H54 (cell line): ENCODE measurements around the gene CNTRL.
"Not testable (repeated sequence)": the region's sequence is repeated elsewhere in the genome, so short reads cannot be mapped to it uniquely, and the experiment has no call there.

Experiments used
- DNase-seq: peaks from one replicate; pipeline ENCODE4 v3.0.0; 2011; ENCODE audit warnings: low spot score, mixed read lengths; ENCODE audit not compliant: insufficient read length
- FAIRE-seq: peaks from 3 replicates; lab custom pipeline; 2011; peaks lifted over from hg19 to GRCh38; lab: Jason Lieb, UNC
- POLR2A ChIP-seq: IDR thresholded peaks from 2 replicates; pipeline ENCODE4 v1.6.1; 2011; ENCODE audit warnings: low read depth, mild to moderate bottlenecking, low read length

CNTRL gene

DNA sequence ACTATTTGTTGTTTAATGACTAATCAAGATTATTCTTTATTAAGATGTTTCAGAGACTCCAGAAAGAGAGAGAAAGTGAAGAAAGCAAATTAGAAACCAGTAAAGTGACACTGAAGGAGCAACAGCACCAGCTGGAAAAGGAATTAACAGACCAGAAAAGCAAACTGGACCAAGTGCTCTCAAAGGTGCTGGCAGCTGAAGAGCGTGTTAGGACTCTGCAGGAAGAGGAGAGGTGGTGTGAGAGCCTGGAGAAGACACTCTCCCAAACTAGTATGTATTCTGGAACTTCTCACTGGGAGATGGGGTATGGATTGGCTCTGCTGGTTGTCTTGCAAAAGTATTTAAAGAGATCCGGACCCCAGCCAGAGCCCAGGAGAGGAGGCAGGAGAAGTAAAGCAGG lies 93.3 kb downstream of the CNTRL start:
- no peak for DNase-seq
- no peak for FAIRE-seq
- TF ChIP-seq POLR2A = no peak

DNA sequence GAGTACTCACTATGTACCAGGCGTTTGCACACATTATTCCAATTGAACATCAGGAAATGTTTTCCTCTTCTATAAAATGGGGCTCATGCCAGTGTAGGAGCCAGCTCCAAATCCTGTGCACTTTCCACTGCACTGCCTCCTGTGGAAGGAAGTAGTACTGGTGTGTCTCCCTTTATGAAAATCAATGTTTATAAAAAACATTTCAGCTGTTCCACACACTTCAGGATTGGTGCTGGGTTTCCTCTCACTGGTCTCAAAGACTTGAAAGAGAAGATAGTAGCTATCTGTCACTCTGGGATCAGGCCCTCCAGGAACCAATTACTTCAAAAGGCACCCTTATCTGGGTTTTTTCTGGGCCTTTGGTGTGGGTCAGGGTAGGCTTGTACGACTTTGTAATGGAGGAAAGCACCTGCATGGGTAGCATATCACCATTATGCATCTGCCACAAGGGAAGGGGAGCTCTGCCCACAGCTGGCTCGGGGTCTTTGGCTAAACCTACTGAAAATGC lies 94.4 kb downstream of the CNTRL start:
- no peak for TF ChIP-seq POLR2A
- peak; percentile 90 for FAIRE-seq
- peak; percentile 33 for DNase-seq

DNA sequence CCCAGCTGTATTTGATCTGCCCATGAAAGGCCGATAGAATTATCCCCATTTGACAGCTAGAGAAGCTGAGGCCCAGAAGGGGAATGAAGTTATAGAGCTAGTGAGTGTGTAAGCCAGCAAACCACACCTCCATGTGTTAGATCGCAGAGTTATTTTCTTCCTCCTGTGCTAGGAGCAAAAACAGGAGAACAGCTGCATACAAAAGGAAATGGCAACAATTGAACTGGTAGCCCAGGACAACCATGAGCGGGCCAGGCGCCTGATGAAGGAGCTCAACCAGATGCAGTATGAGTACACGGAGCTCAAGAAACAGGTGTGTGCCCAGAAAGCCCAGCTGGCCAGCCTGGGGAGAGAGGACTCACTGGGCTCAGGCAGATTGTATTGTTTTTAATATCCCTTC lies 96.5 kb downstream of the CNTRL start:
- no peak for FAIRE-seq
- no peak for DNase-seq
- TF ChIP-seq POLR2A = no peak

DNA sequence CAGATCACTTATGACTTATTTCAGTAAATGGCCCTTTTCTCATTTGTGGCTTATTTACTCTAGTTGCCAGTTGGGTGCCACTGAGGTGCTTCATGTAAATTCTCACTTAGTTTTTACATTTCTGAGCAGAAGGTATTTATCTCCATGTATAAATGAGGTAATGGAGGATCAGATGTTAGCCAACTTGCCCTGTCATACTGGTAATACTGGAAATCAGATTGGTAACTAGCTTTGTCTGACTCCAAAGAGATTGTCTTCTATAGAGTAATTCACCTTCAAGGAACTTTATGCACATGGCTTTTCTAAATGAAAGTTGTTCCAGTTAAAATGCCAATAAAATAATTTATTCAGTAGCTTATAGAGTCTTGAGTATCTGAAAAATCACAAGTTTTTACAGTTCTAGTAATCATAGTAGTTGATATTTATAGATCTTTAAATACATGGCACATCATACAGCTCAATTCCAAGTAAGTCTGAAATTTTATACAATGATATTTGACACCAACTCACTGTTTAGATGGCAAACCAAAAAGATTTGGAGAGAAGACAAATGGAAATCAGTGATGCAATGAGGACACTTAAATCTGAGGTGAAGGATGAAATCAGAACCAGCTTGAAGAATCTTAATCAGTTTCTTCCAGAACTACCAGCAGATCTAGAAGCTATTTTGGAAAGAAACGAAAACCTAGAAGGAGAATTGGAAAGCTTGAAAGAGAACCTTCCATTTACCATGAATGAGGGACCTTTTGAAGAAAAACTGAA lies 98.2 kb downstream of the CNTRL start:
- peak; percentile 43 for FAIRE-seq
- TF ChIP-seq POLR2A = no peak
- DNase-seq = no peak

DNA sequence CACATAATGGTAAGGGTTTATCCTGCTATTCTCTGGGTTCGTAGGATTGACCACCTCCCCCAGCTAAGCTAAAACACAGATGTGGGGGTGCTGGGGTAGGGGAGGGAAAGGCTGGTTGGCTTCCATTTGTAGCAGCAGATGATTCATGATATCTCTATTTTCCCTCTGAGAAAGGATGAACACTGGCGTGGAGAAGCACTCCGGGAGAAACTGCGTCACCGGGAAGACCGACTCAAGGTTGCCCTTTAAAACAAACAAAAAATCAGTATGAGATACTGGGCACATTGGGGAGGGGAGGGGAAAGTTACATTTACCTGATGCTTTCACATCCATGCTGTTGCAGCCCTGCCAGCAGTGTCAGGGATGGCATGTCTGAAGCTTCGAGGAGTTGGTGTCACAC lies 98.7 kb downstream of the CNTRL start:
- FAIRE-seq (no peak), DNase-seq (no peak)
- no peak for TF ChIP-seq POLR2A

DNA sequence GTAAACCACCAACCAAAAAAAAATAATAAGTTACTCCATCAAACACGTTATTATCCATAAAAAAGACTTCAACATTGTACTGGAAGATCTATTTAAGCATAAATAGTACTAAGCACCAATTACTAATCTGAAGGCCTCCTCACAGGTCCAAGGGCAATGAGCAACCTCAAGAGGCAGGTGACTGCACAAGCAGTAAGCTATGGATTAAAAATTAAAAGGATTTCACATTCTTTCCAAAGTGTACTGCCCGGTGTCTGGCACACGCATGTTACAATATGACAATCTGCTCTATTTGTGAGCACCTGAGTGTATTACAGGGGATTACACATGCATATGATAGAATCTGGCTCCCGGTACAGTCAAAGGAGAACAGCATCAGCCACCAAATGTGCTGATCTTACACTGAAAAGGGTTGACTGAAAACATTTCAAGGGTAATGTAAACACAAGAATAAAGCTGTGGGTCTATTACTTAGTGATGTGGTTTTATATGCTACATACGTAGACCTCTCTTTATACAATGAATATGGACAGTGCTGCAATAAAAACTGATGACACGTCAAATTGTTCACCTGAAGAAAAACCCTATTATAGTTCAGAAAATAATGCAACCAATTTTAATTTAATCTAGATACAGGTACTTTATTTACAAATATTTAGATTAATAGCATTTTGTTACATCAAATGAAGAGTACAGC lies 104.1 kb downstream of the CNTRL start:
- no peak for TF ChIP-seq POLR2A
- FAIRE-seq = peak; percentile 93
- no peak for DNase-seq

DNA sequence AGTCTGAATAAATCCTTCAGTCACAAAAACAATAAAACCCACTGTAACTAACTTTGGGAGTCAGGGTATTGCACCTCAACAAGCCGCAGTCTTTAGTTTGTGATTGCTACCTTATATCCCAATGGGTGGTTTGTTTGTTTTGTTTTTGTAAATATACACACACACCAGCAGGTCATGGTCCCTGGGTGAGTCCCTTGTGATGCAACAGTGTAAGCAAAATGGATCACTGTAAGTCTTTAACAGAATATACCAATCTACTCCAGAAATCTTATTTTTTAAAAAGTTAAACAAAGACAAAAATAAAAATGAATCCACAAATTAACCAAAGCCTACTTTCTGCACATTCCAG lies 104.6 kb downstream of the CNTRL start:
- not testable (repeated sequence) for DNase-seq, FAIRE-seq

DNA sequence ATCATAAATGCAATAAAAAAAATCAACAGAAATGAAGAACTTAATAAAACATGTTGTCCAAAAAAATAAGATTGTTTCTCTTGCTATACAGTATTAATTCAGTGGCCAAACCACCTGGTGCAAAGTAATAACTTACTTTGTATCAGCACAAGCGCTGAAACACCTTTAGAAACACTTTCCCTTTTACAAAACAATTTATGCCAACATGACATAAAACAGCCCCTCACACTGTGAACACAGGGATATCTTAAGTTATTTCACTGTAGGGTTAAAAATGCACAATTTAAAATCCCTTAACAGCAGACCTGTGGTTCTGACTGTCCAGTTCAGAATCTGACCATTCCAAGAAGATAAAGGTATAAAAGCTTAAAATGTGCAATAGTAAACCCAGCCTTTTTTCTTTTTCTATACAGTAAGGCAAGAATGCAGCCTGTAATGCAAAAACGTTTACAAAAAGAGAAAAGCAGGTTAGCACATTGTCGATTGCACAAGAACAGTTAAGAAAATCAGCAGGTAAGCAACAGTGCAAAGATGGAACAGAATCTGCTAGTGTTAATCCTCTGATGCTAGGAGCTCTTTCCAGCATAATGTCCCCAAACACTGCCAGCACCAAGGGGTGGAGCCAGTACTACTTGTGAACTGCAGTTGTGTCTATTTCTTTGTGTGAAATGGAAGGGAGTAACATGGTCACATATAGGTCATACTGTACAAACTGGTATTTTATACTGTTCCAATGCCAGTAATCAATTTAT lies 105.4 kb downstream of the CNTRL start:
- TF ChIP-seq POLR2A = no peak
- FAIRE-seq = no peak
- no peak for DNase-seq

DNA sequence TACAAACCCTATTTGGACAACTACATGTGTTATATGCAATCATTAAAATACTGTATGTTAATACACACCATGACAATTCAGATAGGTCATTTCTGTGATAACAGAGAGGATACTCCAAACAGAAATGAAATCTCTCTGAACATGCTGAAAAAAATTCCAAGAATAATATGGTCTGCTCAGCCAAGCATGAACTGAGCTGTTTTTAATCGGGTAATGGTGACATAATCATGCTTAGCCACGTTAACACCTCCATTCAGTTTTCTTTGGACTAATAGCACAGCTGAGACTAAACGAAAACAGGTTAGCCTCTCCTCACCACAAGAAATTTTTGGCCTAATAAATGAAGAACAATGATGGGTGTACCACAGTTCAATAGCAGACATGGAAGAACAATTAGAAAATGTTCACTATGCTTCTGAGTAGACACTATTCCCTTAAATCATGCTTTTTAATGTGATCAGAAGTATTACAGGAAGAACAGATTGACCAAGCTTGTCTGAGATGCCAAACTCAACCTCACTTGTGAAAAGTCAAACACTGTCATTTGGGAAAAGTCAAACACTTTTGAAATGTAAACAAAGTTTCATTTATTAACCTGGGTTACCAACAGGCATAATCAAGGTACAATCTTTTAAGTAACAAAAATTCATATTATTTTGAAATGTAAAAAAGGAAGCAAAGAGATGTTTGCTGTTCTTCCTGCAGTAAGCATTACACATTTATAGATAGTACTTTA lies 107.5 kb downstream of the CNTRL start:
- no peak for DNase-seq
- no peak for TF ChIP-seq POLR2A
- peak; percentile 92 for FAIRE-seq

DNA sequence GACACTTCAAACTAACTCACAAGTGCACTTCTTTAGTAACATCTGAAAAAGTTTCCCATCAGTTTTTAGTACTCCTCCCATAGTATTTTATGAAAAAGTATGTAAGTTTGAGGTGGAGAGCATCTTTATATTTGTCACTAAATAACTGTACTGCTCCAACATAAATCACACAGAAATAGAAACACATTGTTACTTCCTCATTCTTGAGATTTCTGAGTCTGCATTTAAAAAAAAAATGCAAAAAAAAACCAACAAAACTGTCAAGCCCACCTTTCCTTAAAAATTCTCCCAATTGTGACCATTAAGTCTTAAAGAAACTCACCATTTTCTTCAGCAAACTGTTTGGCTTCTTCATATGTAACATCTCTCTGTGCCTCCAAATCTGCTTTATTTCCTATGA lies 108.2 kb downstream of the CNTRL start:
- no peak for TF ChIP-seq POLR2A
- DNase-seq (no peak), FAIRE-seq (peak; percentile 92)

DNA sequence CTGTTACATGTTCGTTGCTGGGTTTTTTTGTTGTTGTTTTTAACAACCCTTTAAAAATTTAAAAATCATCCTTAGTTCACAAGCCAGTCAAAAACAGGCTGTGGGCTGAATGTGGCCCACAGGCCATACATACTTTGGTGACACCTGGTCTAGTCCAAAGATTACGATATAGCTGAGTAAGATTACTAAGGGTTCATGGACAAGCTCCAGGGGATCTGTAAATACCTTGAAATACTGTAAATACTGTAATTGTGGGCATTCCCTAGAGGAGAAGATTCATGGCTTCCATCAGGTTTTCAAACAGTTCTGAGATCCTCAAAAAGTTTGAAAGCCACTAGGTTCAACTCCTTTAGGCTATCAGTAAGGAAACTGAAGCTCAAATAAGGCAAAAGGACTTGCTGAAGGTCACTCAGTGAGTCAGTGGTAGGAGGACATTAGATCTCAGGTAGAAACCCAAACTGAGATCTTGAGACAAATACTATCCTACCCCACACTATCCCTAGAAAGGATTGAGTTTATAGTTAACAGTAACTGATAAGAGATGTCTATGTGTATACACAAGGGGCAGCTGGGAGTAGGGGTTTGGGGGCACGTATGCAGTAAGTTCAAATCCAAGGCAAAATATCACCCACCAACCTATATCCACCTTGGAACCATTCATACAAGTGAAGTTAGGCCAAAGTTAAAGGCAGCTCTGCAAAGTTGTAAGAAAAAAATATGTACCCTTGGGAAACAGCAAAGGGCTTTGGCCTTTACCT lies 109.1 kb downstream of the CNTRL start:
- TF ChIP-seq POLR2A = no peak
- DNase-seq = no peak
- peak; percentile 96 for FAIRE-seq

DNA sequence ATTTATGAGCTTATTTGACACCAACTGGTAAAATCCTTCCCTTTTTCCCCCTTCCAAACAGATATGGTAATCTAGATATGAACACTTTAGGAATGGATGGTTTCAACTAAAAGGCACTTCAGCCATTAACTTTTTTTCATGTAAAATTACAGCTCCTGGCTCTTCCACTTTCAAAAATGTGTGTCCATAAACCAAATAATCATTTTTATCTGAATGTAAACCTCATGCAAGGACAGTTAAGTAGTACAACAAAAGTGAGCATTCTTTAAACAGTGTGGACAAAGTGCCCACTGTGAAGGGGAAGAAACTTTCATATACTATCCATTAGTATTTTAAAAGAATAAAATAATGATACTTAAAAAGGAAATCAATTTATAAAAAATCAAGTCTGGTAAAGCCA lies 109.7 kb downstream of the CNTRL start:
- no peak for TF ChIP-seq POLR2A
- FAIRE-seq (no peak), DNase-seq (no peak)
